HG03442 (cell line): ENCODE measurements around the gene PPP1R1B.

ENCODE experiments used
- ATAC-seq: cut with Tn5 transposase; IDR thresholded peaks from one replicate; pipeline ENCODE4 v1.9.1; 2021; ENCODE audit warnings: mild to moderate bottlenecking, moderate library complexity; ENCODE audit not compliant: unreplicated experiment

The PPP1R1B gene

DNA sequence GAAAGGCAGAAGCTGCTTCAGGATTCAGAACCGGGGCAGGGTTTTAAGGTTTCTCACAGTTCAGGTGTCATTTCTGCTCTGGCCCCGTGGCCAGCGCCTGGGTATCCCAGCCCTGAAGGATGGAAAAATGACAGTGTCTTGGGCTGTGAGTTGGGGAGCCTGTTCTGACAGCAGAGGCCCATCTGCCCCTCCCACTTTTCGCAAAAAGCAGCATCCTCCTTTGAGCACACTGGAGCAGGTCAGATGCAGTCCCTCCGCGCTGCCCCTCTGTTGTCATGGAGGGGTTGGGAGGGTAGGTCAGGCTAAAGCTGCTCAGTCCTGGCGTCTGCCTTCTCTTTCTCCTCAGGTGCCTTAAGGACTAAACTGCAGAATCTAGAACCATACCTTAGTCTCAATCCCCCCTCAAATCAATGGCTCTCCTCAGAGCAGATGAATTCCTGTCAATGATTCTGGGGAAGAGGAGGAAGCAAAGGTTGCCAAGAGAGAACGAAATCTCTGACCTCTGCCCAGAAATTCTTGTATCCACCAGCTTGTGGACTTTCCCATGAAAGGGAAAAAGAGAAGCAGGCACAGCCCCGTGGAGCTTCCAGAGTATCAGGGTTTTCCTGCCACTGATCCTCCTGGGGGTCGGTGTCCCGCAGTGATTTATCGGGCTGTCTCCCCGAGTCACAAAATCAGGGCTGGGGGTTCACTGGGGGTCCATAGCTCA is 26.3 kb upstream of the PPP1R1B start:
- ATAC-seq, result no peak

DNA sequence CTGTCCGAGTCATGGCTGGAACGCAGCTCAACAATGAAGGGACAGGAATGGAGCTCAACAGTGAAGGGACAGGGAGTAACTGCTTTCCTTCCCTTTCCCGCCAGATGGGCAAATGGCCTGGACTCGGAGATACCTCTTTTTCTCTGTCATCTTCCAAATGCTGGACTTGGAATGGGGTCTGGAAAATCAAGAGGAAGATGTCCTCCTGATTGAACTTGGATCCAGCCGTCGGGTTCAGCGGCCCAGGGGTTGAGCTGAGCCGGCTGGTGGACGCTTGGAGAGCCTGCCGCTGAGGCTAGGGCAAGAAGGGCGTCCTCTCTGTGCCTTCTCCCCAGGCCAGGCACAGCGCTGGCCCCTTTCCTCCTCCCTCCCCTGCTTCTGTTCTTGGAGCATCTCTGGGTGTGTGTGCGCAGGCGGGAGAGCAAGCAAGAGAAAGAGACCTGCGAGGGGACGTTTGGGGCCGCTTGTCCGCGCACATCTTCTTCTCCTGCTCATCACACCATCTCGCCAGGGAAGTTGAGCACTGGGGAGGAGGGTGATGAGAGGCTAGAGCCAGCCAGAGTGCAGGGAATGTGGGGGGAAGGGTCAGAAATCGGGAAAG is 25.7 kb upstream of the PPP1R1B start:
- ATAC-seq, result no peak

DNA sequence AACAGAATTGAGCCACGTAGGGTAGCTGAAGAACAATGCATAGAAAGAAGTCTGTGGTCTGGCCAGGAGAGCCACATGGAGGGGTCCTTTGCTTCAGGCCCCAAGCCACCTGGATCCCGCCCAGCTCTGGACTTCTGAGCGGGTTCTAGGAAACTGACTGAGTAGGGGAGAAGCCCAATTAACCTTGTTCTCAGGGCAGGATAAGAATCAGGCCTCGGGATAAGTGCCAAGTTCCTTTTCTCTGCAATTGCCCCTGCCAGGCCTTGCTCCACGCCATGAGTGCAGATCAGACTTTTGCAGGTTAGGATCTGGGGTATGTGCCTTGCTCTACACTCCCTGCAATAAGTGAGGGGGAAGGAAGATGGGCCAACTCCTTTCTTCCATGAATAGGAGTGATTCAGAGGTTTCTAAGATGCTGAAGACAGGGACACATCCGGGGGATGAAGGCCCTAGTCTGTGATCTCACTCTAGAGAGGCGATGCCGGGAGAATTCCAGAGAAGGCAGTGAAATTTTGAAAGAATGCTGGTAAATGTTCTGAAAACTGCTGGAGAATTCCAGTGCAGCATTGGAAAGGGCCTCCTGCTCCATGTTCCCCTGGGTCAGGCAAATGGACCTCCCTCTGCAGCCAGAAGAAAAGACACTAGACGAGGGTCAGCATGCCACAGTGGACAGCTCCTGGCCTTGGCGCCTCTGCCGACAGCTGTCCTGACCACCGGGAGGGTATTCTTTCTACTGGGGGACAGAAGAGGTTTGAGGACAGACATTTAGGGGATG is 24.8 kb upstream of the PPP1R1B start:
- ATAC-seq, result no peak

DNA sequence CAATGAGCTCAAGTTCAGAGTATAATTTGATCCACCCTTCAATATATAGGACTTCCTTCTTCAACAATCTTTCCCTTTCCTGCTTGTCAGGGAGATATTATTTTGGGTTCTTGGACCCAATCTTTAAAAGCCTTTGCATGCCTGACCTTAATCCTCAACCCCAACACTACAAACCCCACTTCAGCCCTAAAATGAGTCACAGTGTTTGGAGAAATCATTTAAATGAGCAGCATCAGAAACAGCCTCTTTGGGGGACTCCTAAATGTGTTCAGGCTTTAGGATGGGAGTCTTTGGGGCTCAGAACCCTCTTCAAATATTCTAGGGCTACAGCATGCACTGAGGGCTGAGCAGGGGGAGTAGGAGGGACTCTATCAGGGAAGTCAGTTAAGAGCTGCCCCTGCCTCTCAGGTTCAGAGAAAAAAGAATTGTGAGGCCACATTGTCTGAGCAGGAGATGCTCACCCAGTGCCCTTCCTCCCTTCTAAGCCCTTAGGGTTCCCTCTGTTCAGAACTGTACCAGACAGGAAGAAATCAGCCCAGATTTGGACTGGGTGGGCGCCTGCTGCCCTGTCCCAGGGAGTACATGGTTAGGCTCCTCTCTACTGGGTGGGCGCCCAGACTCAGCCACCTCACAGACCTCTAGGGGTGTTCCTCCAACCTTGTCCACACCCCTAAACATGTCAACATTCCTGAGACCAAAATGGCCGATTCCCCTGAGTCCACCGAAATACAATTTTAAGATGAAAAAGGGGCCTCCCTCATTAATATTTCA is 24.0 kb upstream of the PPP1R1B start:
- ATAC-seq, result no peak

DNA sequence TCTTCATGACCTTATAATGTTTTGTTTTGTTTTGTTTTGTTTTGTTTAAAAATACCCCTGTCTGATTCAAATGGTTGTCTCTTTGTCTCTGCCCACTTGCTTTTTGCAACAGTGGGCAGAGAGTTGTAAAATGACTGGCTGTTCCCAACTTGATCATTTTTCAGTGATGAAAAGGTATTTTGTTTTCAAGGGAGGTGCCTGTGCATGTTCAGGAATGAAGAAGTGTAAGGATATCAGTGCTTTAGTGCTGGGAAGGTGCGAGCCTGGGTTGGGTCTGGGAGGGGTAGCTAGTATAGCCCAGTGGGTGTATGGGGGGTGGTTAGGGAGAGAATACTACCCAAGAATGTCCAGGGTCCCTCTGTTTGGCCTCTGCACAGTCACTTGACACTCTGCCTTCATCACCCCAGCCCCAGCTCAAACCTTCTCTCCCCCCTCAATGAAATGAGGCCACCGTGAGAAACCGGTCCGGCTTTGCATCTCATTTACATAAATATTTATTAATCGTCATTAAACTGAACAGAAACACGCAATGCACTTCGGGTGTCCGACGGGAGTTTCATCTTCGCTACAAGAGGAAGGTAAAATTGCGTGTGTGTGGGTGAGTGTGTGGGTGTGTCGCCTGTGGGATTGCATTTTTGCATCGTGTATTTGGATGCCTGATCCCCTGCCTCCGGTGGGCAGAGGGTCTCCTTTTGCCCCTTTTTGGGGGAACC is 23.3 kb upstream of the PPP1R1B start:
- no peak for ATAC-seq

DNA sequence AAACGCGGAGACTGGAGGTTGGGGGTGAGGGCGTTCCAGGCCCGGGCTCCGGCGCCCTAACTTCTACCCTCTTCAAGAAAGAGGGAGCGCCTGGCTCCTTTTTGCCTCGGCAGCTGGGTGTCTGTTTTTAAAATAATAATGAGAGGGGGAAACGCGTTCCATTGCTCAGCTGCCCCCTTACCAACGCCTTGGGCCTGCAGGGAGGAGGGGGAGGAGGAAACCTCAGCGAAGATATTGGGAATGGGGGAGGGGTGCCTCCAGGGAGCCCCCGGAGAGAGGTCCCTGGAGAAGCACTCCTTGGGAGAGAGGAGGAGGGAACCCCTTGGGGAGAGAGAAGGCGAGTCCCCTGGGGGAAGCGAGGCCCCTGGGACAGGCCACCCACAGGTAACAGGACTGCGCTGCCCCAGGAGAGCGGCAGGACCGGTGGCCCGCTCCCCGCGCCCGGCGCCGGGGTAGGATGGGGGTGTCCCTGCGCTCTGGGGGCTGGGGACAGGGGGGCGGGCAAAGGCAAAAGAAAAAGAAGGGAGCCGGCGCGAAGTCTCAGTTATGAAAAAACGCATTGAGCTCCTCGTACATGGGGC is 21.8 kb upstream of the PPP1R1B start:
- ATAC-seq, result no peak

DNA sequence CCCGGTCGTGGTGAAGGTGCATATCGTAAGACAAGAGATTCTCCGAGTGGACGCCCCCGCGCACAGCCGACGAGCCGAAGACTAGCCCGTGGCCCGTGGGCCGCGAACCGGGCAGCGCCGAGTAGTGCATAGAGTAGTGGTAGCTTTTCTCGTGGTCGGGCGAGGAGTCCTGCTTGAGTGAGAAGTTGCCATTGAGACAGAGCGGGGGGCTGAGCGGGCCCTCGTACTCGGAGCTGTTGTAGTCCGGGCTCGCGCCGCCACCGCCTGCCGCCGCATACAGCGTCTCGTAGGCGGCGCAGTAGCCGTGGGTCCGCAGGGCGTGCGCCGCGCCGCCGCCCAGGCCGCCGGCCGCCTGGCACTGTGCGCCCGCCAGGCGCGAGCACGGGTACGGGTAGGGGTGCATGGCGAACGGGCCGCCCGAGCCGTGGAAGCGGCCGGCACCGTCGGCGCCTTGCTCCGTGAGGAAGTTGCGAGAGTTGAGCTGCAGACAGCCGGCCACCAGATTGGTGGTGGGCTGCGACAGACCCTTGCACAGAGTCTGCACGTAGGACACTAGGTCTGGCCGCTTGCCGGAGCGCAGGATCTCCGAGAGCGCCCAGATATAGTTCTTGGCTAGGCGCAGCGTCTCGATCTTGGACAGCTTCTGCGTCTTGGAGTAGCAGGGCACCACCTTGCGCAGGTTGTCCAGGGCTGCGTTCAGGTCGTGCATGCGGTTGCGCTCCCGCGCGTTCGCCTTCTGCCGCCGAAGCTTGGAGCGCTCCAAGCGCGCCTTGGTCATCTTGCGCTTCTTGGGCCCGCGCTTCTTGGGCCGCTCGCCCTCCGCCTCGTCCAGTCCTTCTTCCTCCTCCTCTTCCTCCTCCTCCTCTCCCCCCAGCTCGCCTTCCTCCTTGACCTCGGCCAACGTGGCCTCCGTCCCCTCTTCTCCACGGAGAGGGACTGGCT is 21.0 kb upstream of the PPP1R1B start:
- no peak for ATAC-seq

DNA sequence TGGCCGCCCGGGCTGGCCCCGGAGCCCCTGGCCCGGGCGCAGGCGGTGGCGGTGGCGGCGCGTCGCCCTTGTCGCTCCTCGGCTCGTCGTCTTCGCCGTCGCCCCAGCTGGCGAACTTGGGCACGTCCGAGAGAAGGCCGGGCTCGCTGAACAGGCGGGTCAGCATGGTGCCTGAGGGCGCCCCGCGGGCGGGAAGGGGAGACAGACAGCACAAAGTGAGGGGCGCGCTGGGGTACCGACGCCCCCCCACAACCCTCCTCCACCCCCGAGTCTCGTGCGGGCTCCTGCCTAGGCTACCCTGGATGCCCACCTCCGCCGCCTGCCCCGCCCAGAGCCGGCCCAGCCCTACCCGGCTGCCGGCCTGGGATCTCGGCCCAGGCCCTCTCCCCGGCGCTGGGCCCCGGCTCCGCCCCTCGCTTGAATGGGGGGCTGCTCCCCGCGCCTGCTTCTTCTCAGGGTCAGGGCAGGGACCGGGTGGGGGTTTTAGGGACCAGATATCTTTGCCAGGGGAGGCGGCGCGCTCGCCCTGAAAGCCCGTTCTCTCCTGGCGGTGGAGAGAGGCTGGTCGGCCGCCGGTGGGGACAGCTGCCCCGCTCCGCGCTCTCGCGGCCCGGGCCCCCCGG is 20.2 kb upstream of the PPP1R1B start:
- no peak for ATAC-seq

DNA sequence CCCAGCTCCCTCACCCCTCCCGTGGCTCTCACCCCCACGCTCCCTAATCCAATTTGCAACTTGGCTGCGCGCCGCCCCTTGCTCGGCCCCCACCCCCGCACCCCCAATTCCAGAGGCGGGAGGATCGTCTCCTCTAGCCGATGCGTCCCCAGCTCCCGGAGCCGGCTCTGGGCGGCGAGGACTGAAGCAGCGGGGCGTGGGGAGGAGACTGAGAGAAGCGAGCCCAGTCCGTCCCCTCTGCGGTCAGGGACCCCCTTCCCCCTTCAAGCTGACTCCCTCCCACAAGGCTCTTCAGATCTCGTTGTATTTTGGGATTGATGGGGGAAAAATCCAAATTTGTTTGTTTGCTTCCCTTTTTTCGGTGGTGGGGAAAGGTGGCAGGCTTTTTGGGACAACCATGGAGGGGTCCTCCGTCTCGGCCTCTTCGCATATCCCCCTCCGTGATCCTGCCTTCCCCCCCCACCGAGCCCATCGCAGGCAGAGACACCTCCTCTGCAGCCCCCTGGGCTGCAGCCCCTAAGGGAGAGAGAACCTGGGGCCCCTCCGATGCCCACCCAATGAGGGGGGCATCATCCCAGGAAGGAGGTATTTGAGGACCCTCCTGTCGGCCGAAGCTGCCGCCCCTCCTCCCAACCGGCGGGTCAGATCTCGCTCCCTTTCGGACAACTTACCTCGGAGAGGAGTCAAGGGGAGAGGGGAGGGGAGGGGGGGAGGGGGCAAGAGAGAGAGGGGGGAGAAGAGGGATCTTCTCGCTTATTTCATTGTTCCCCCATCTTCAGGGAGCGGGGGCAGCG is 19.5 kb upstream of the PPP1R1B start:
- no peak for ATAC-seq

DNA sequence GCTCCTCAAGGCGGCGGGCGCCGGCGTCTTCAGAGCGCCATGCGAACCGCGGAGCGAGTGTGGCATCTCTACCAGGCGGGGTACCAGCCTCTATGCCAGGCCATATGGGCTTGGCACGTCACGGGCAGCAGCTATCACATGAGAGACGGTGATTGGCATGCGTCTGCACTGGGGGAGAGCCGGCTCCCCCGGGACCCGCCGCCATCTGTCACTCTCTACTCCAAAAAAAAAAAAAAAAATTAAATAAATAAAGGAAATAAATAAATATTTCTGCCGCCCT is 19.0 kb upstream of the PPP1R1B start, which contains the start of gene NEUROD2:
Gene NEUROD2 (minus strand): TSS at position 70 of the 280 bp plus-strand sequence. CDS start 1,321 bp downstream, outside the sequence.
- no peak for ATAC-seq

DNA sequence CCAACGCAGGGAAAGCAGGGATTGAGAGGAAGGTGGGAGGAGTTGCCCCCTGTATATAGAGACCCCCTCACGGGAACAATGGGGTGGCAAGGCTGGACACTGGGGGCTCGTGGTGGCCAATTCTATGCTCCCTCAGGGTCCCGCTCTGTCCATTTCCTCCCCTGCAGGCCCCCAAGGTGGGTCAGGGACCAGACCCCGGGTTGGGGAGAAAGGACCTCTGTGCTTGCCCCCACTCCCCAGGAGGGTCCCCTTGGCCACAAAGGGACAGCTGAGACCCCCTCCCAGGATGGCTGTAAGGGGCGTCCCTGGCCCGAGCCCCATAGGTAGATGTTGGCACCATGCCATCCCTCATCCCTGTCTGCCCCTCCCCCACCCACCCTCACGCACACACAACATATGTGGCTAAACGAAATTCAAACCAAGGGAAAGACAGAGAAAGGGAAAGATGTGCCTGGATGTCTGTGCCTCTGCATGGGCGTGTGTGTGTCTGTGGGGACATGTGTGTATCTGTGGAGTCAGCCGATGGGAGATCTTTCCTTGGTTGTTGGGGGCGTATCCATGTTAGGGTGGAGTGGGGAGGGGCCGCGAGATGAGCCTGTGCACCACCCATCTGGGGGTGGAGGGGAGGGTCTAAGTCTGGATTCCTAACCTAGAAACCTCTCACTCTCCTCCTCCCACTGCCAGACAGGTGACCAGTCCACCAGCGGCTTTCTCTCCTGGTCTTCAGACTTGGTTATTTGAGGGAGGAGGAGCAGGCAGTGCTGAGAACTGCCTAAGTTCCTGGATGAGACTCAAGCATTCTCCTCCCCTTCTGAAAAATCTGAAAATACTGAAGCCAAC is 18.4 kb upstream of the PPP1R1B start:
- ATAC-seq, result no peak

DNA sequence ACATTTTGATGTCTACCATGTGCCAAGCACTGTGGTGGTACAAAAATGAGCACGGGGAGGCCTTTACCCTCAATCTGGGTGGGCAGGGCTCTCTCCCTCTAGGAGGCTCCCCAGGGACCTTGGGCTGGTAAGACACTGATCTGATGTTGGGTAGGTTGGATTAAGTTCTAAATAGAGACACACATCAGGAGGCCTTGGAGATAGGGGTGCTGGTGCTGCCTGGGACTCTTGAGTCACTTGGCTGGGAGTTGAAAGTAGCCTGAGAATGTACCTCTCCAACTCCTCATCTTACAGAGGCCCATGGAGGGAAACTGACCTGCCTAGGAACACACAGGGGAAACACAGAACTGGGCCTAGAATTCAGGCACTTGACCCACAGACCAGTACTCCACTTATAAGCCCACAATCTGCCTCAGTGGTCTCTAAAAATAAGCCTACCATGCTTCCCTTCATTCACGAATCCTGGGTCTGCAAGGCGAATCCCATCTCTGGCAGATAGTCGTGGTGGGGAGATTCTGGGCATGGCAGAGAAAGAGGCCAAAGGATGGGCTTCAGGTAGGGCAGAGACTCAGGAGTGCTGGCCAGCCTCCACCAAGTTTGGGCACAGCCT is 17.2 kb upstream of the PPP1R1B start:
- no peak for ATAC-seq

DNA sequence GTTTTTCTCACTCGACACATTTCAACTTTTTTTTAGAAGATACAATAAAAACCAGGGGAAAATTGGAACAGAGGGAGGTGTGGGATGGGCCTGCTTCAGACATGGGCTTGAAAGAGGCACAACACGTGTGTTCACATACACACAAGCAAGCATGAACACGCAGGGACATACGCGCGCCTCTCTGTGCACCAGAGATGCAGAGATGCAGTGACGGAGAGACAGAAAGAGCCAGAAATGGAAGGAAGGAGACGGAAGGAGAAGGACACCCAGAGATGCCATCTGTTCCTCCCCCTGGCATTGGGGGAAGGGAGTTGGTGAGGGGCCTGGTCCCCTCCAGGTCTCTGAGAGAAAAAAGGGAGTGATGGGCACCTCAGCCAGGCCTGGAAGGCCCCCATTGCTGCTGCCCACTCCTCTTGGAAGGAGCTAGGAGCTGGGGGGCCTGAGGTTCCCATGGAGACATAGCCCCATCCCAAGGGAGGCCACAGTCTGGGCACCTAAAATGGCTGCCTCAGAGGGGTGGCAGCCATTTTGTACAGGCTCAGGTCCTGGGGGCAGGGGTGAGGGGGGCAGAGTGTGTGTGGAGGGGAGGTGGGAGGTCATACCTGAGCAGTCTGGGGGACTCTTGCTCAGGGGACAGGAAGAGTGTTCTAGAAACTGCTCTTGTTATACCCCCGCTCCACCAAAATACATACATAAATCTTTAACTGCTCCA is 15.2 kb upstream of the PPP1R1B start:
- ATAC-seq, result no peak

DNA sequence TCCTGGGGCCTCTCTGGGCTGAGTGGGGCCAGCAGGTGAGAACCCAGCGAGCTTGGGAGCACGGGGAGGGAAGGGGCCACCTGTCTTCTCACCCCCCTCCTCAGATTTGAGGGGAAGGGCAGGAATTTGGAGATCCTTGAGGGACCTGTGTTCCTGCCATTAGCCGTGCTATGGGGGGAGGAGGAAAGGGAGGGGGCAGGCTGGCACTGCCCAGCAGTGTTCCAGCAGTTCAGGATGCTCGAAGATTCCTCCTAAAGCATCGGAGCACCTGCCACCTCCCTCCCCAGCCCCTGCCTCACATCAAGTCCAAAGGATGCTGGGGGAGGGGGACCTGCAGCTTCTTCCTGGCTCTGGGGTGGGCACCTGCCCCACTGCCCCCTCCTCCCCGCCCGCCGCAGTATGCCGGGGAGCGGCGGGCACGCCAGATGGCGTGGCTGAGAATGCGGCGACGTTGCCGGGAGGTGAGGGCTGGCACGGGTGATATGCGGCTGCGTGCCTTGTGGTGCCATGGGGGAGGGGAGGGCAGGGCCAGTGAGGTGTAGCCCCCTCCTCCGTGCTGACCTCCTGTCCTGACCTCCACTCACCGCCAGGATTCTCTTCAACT is 14.4 kb upstream of the PPP1R1B start:
- no peak for ATAC-seq

DNA sequence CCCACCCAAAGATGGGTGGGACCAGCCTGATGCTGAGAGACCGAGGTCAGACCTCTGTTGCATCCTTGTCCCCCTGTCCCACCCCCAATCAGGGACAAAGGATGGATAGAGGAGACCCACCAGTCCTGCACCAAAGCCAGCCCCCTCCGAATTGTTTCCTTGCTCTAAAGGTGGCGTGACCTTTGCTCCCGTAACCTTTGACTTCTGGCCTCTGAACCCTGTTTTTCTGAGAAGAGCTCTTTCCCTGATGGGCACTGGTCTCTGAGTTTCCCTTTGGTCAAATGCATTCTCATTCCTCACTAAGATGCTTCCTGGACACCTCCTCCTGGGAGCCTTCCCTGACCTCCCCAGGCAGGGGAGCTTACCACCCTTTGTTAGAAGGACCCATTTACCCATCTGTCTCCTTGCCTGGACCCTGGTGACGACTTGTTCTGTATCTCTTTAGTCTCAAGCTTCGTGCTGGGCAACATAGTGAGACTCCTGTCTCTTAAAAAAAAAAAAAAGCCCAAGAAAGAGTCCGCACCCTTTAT is 13.8 kb upstream of the PPP1R1B start:
- no peak for ATAC-seq
